Coronary artery (tissue), 2 donors: ENCODE results near the gene INSR.

Experiments
- DNase-seq: peaks from one replicate; pipeline ENCODE4 v3.0.0-alpha.2; 2017; ENCODE audit warnings: low spot score
- H3K27ac ChIP-seq, 2 donors: fragments of 200-600 bp; sonication (generic); one replicate each; pipeline ENCODE4 v1.5.1; 2016 to 2019
- H3K4me3 ChIP-seq: fragments of 200-600 bp; sonication (generic); 2 replicates; pipeline ENCODE4 v1.5.1; 2016; ENCODE audit warnings: mild to moderate bottlenecking, moderate library complexity
- CTCF ChIP-seq: fragments of 200-600 bp; sonication (generic); IDR thresholded peaks from one replicate; pipeline ENCODE4 v1.5.1; 2019; ENCODE audit warnings: antibody characterized with exemption

The INSR gene

GRCh38 chr19:7196763-7197118 is 97.5 kb downstream of the INSR start:
- no peak for DNase-seq
- no peak for TF ChIP-seq CTCF
- peak overlapping the region; percentile 81 for H3K4me3 ChIP-seq

GRCh38 chr19:7195046-7195445 is 99.2 kb downstream of the INSR start:
- no peak for TF ChIP-seq CTCF
- DNase-seq = no peak
- Histone ChIP-seq H3K4me3 (no peak overlapping the region), H3K27ac (no peak overlapping the region)

More at GRCh38 chr19:7196763-7197118, 97.5 kb downstream of the INSR start:
- H3K27ac ChIP-seq = peak overlapping the region; percentile 86 to 96

GRCh38 chr19:7194566-7194965 is 99.6 kb downstream of the INSR start:
- Histone ChIP-seq H3K4me3 (no peak overlapping the region), H3K27ac (no peak overlapping the region)
- TF ChIP-seq CTCF = no peak
- DNase-seq = no peak

- Histone ChIP-seq H3K27ac (no peak overlapping the region), H3K4me3 (no peak overlapping the region)
- DNase-seq = no peak
- no peak for TF ChIP-seq CTCF
These were observed 102.1 kb downstream of the INSR start for GRCh38 chr19:7191946-7192691.

- H3K27ac ChIP-seq = peak overlapping the region in 1 of 2 donors; percentile 28
- DNase-seq = no peak
- H3K4me3 ChIP-seq = no peak overlapping the region
- TF ChIP-seq CTCF = no peak
These were observed 105.2 kb downstream of the INSR start for GRCh38 chr19:7188698-7189629.

GRCh38 chr19:7187605-7188339 is 106.4 kb downstream of the INSR start:
- peak overlapping the region in 1 of 2 donors; percentile 28 for H3K27ac ChIP-seq
- no peak overlapping the region for H3K4me3 ChIP-seq
- DNase-seq = no peak
- TF ChIP-seq CTCF = no peak
